A549 treated with CpdA at 1 μM for 4 hours (cell line): ENCODE results near the gene FOSB. TPM values are rescaled to one million over a fixed set of nuclear protein-coding genes. Genes with fewer than 3 reads are reported as not detected.

Experiments
- total RNA-seq: library from RNA; stranded (reverse); fragments of 200-300 nt; extraction: Qiagen RNA extraction; gene quantifications from 5 replicates; pipeline ENCODE4 v1.2.3, GENCODE V29; 2022; ENCODE audit warnings: low read depth

The FOSB gene
- total RNA-seq, result 13.4 to 19.5 TPM (median 15.8 TPM) in 5 replicates

GRCh38 chr19:45467456-45468158 lies at the start of gene FOSB:
FOSB (plus strand) TSS chr19:45467996; CDS start chr19:45468587, 591 bp downstream.

GRCh38 chr19:45423589-45424190 lies 44.1 kb upstream of the FOSB start, which contains the start of gene ERCC1:
ERCC1 (minus strand) TSS chr19:45423917; CDS start chr19:45423374, 543 bp downstream.

GRCh38 chr19:45498411-45499195 lies 30.8 kb downstream of the FOSB start, which contains the start of gene PPM1N:
PPM1N (plus strand) TSS chr19:45498443; CDS start chr19:45498473, 30 bp downstream.

GRCh38 chr19:45506989-45507871 lies 39.4 kb downstream of the FOSB start, which contains the start of gene VASP:
VASP (plus strand) TSS chr19:45507479; CDS start chr19:45507772, 293 bp downstream.

Other genes with a start within 250 kb of the FOSB start
- 0.78 to 1.4 TPM (median 1.2 TPM) in 5 replicates for gene EXOC3L2, start 222.6 kb upstream of the FOSB start, total RNA-seq
- 5.4 to 7.9 TPM (median 7.7 TPM) in 5 replicates for gene MARK4, start 216.7 kb upstream of the FOSB start, total RNA-seq
- not detected in 5 replicates for gene CKM, start 145.1 kb upstream of the FOSB start, total RNA-seq
- 0.53 to 0.78 TPM (median 0.72 TPM) in 5 replicates for gene KLC3, start 127.2 kb upstream of the FOSB start, total RNA-seq
- 10.3 to 14.6 TPM (median 12.0 TPM) in 5 replicates for gene ERCC2, start 97.4 kb upstream of the FOSB start, total RNA-seq
- gene PPP1R13L, start 62.9 kb upstream of the FOSB start, total RNA-seq, result 22.3 to 33.2 TPM (median 26.9 TPM) in 5 replicates
- gene POLR1G, start 61.4 kb upstream of the FOSB start, total RNA-seq, result 43.7 to 53.6 TPM (median 44.4 TPM) in 5 replicates
- 126 to 160 TPM (median 149 TPM) in 5 replicates for gene ERCC1, start 44.1 kb upstream of the FOSB start, total RNA-seq
- gene RTN2, start 29.1 kb downstream of the FOSB start, total RNA-seq, result 8.0 to 12.5 TPM (median 9.8 TPM) in 5 replicates
- gene PPM1N, start 30.4 kb downstream of the FOSB start, total RNA-seq, result 6.5 to 8.5 TPM (median 7.4 TPM) in 5 replicates
- gene VASP, start 39.5 kb downstream of the FOSB start, total RNA-seq, result 109 to 126 TPM (median 118 TPM) in 5 replicates
- 11.5 to 17.3 TPM (median 17.0 TPM) in 5 replicates for gene OPA3, start 116.8 kb downstream of the FOSB start, total RNA-seq
- 0.13 to 0.38 TPM (median 0.22 TPM) in 5 replicates for gene GPR4, start 134.2 kb downstream of the FOSB start, total RNA-seq
- gene EML2, start 171.4 kb downstream of the FOSB start, total RNA-seq, result 22.4 to 30.1 TPM (median 25.4 TPM) in 5 replicates
- gene GIPR, start 200.2 kb downstream of the FOSB start, total RNA-seq, result 2.1 to 4.7 TPM (median 2.5 TPM) in 5 replicates
- 757 to 952 TPM (median 803 TPM) in 5 replicates for gene SNRPD2, start 224.0 kb downstream of the FOSB start, total RNA-seq
- gene QPCTL, start 224.7 kb downstream of the FOSB start, total RNA-seq, result 7.9 to 10.8 TPM (median 9.8 TPM) in 5 replicates